Measurements from ENCODE around the gene TOP1.

GRCh38 chr20:41165001-41165882 is 136.6 kb downstream of the TOP1 start:
- TF ChIP-seq EZH2 (IDR thresholded peaks at IDR 0.05; ENCODE audit: borderline replicate concordance, low read length), result no peak
- TF ChIP-seq CTCF (conservative IDR thresholded peaks at IDR 0.05 in 1 of 2, IDR thresholded peaks at IDR 0.05 in 1 of 2; ENCODE audit: extremely low read depth in 1 of 2, insufficient read depth in 1 of 2, low read depth in 1 of 2, low read length in 2 of 2), result no peak
